Prostate gland (tissue), 2 donors: ENCODE data around the gene SUCLG1.

ENCODE experiments used
- CTCF ChIP-seq, 4 experiments: fragments of 200-600 bp in 2 of 4; fragments of 450-650 bp in 2 of 4; sonication (generic) in 2 of 4; IDR thresholded peaks; 1 replicate in 3 of 4; 2 replicates in 1 of 4; pipeline ENCODE4 v1.5.1; 2016 to 2019; ENCODE audit warnings: antibody characterized with exemption in 4 of 4, mild to moderate bottlenecking in 2 of 4, moderate library complexity in 2 of 4
- POLR2A ChIP-seq: fragments of 450-650 bp; IDR thresholded peaks from one replicate; pipeline ENCODE4 v1.6.1; 2016; ENCODE audit warnings: antibody characterized with exemption, mild to moderate bottlenecking
- POLR2AphosphoS5 ChIP-seq: sonication (generic); formaldehyde crosslinking; IDR thresholded peaks from one replicate; pipeline ENCODE4 v1.6.1; 2017; ENCODE audit warnings: antibody characterized with exemption

GRCh38 chr2:84454581-84454980, 4.5 kb downstream of the SUCLG1 start:
- TF ChIP-seq CTCF (IDR thresholded peaks at IDR 0.05) (no peak), POLR2AphosphoS5 (no peak), POLR2A (no peak)
